HG02642 (cell line): Measurements from ENCODE around the gene CD300E.

Experiments used
- ATAC-seq: cut with Tn5 transposase; IDR thresholded peaks from one replicate; pipeline ENCODE4 v1.9.1; 2021; ENCODE audit warnings: mild to moderate bottlenecking; ENCODE audit not compliant: unreplicated experiment, poor library complexity

Gene CD300E

GRCh38 chr17:74623693-74624093, at the start of gene CD300E:
TSS of gene CD300E (minus strand) at chr17:74623738. CDS start at chr17:74623621, 117 bp downstream.
- ATAC-seq, result no peak

DNA sequence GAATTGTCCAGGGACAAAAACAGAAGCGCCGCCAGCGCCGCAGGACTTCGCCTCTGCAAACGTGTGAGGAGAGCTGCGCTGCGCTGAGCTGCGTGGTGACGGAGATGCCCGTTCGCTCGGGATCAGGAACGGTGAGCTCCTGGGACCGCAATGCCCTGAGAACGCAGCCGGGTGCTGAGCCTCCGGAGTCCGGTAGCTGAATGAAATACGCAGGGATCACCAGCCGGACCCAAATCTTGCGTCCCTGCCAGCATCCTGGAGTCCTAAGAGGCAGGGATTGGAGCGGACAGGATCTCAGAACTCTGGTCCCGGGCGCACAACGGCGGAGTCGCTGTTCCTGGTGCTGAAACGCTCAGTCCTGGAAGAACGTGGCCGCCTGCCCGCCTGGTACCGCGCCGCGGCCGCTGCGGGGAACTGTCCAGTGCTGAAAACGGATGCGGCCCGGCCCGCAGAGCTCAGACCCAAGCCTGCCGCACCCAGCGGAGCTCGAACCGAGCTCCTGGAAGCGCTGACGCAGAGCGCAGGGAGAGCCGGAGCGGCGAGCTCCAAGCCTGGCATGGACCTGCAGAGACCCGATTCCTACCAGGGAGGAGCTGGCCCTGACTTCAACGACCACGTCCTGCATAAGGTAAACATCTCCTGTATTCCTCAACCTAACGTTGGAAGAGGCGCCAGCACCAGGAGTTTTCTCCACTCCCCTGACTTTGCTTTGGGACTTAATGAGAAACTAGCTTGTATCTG, 47.7 kb upstream of the CD300E start:
- no peak for ATAC-seq

DNA sequence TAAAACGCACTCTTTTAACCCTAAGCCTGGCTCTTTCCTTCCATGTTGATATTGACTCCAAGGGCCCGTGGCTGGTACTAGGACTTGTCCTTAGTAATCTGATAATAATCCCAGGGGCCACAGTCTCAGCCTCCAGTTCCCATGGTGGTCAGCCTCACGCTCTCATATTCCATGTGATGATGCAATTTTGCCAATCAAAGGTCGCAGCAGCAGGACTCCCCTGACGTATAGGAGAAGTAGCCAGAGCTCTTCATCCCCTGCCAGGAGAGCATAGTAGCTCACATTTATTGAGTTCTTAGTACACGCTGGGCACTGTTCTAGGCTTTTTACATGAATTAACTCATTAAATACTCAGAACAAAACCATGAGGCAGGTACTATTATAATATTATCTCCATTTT, 46.8 kb upstream of the CD300E start:
- no peak for ATAC-seq

DNA sequence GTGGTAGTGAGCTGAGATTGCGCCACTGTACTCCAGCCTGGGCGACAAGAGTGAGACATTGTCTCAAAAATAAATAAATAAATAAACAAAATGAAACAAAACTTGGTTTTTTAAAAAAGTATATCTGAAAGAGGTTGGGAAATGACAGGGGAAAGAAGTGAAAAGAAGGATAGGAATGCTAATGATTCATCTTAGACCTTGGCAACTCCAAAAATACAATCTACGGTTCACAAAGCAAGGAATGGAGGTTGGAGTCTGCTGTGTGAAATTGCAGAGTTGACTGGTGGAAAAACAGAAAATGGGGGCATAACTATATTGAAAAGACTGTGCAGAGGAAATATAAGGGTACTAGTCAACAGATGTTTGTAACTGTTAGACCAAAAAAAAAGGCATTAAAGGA, 40.0 kb upstream of the CD300E start:
- ATAC-seq, result no peak

- ATAC-seq, result no peak
These were observed 36.4 kb upstream of the CD300E start for GRCh38 chr17:74659889-74660288.

DNA sequence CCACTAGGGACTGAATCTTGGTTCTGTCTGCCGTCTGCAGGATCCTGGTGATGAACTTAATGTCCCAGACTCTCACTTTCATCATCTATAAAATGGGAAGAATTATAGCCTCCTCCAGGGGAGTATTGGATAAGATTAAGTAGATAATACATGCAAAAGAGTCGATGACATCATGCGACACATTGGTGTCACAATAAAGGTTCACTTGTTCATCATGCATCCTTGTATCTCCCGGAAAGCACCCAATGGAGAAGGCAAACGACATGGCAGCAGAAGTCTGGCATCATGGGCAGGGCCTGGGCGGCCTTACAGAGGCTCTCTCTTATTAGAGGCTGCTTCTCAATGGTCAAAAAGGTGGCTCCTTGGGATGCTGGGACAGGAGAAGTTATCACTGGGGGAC, 35.1 kb upstream of the CD300E start:
- ATAC-seq, result no peak

DNA sequence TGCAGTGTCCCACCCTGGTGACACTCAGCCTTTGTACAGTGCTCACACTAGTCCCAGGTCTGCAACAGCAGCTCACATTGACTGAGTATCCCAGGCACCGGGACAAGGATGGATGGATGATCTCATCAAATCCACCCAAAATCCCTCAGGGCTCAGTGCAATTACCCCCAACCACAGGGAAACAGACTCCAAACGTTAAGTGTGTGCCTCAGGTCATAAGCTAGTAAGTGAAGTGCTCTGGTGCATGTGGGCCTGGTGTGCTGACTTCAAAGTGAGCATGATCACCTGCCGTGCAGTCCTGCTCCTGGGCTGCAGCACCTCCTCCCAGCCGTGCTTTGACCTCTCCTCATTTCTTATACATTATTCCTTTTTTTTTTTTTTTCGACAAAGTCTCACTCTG, 31.2 kb upstream of the CD300E start:
- no peak for ATAC-seq

GRCh38 chr17:74652020-74652419, 28.5 kb upstream of the CD300E start:
- no peak for ATAC-seq

GRCh38 chr17:74649909-74650308, 26.4 kb upstream of the CD300E start:
- ATAC-seq, result no peak

- no peak for ATAC-seq
These were observed 24.5 kb upstream of the CD300E start for GRCh38 chr17:74647871-74648672.

- ATAC-seq, result no peak
These were observed 22.7 kb upstream of the CD300E start for GRCh38 chr17:74646231-74646630.

- ATAC-seq, result no peak
These were observed 21.5 kb upstream of the CD300E start for GRCh38 chr17:74645010-74645409.

GRCh38 chr17:74644419-74644818, 20.9 kb upstream of the CD300E start:
- ATAC-seq, result no peak

- no peak for ATAC-seq
These were observed 20.3 kb upstream of the CD300E start for GRCh38 chr17:74643826-74644225.

DNA sequence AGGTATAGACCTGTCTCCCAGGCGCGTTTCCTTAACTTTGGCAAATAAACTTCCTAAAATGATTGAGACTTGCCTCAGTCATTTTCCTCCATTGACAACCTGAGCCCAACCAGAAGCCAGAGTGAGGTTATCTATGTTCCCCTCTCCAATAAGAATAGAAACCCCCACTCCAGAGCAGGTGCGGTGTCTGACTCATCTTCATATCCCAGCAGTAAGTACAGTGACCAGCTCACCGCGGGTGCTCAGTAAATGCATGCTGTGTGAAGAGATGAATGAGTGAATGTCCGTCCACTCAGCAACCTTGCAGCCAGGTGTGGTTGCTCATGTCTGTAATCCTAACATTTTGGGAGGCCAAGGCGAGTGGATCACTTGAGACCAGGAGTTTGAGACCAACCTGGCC, 19.5 kb upstream of the CD300E start:
- ATAC-seq, result no peak

- no peak for ATAC-seq
These were observed 19.0 kb upstream of the CD300E start for GRCh38 chr17:74642556-74642955.

DNA sequence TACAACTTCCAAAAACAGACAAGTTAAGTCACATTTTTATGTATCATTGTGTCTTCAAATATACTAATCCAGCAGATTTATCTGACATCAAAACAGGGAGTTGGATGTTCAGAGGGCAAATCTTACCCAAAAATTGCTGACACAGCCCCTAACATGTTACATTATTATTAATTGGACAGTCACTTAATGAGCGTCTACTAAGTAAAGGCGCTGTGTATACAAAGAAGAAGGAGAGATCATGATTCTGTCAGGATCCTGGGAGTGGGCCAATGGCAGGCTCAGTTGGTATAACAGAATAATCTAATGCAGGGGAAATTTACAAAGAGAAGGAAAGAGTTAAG, 18.4 kb upstream of the CD300E start:
- ATAC-seq, result no peak

DNA sequence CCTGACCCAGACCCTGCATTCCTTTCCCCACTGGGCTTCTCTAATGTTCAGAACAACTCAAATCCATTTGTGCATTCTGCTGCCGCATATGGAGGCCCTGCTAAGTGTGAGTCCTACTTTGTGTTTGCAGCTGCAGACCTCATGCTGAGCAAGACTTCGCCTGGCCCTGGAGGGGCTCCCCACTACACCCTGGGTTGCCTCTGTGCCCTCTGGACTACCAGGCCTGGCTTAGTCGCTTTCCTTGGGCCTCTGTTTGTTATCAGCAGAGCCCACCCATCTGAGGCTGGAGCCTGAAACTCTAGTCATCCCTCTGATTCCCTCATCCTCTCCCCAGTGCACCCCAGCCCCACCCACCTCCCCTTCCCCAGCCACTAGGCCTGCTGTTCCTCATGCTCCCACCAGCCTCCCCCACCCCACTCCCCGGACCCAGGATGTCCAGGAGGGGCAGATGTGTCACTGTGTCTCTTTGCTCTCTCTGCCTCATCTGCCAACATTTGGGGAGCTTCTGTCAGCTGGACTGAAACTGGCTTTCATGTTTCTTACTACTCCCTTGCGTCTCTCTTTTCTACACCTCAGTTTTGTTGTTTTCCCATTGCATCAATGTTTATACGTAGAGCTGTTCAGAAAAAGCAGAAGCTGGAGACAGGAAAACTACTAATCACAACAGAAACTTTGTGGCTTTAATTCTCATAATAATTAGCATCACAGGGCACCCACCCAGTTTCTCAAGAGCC, 17.9 kb upstream of the CD300E start:
- ATAC-seq, result no peak

- ATAC-seq, result no peak
These were observed 16.2 kb upstream of the CD300E start for GRCh38 chr17:74639704-74640151.

DNA sequence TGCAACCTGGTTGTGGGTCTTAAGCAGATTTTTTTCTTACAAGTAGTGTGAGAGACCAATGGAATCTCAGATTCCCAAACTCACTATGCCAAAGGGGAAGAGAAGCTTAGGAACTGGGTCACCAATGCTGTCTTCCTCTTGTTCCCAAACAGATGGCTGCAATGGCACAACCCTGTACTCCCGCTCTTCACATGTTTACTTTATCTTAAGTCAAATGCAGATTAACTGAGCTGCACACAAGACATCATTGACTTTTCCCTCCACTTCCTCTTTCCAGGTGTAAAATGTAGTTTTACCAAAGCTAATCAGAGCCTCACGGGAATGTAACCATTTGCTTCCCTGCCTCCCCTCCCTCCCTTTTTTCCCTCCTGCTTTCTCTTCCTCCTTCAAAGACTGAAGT, 14.4 kb upstream of the CD300E start:
- ATAC-seq, result no peak

DNA sequence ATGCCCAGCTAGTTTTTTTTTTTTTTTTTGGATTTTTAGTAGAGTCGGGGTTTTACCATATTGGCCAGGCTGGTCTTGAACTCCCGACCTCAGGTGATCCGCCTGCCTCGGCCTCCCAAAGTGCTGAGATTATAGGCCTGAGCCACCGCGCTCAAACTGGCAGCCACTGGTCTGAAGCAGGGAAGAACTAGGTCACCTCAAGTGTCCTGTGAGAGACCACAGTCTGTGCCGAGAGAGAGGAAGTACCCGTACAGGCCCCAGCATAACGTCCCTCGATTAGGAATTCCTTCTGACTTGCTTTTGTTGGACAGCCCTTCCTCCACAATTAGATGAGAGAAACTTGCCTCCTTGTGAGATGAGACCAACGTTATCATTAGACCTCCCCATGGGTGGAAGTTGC, 13.7 kb upstream of the CD300E start:
- no peak for ATAC-seq
